ENCODE data around the gene COPB1. TPM values are rescaled to one million over a fixed set of nuclear protein-coding genes. Genes with fewer than 3 reads are reported as not detected.

COPB1 gene
- total RNA-seq, 6 donors from 2014 or later: 56.2 to 139 (median 84.2) TPM

GRCh38 chr11:14446701-14447169, 52.9 kb downstream of the COPB1 start:
- DNase-seq (no peak), ATAC-seq (ENCODE audit: low FRiP score in 2 of 2) (no peak)
- no peak overlapping the region for H3K4me3 ChIP-seq
- TF ChIP-seq CTCF (IDR thresholded peaks at IDR 0.05): no peak
- no peak for TF ChIP-seq EP300 (IDR thresholded peaks at IDR 0.05)
- no peak for TF ChIP-seq POLR2AphosphoS5 (IDR thresholded peaks at IDR 0.05)
- H3K27me3 ChIP-seq: no peaks in the 10 kb centered on the region
- peaks cover 0 to 3% (median 0%) of the 10 kb centered on the region in 4 donors for H3K36me3 ChIP-seq
- H3K9me3 ChIP-seq: no peaks in the 10 kb centered on the region
- no peak overlapping the region for H3K27ac ChIP-seq
- H3K4me1 ChIP-seq: peaks cover 6 to 12% (median 9%) of the 10 kb centered on the region in 4 donors

- H3K4me3 ChIP-seq: no peak overlapping the region
- no peaks in the 10 kb centered on the region for H3K36me3 ChIP-seq
- H3K27ac ChIP-seq: no peak overlapping the region
- 88 to 90% methylated on average over 2 of the region's 2 CpGs for WGBS, 2 donors
- no peak for DNase-seq
- peaks cover 6 to 12% (median 9%) of the 10 kb centered on the region in 4 donors for H3K4me1 ChIP-seq
- no peak for TF ChIP-seq POLR2A (IDR thresholded peaks at IDR 0.05)
- no peak for TF ChIP-seq EP300 (IDR thresholded peaks at IDR 0.05)
- TF ChIP-seq CTCF (IDR thresholded peaks at IDR 0.05): no peak
- TF ChIP-seq POLR2AphosphoS5 (IDR thresholded peaks at IDR 0.05): no peak
- peak in 1 of 2 donors; percentile 18 for ATAC-seq (ENCODE audit: low FRiP score in 2 of 2)
- no peaks in the 10 kb centered on the region for H3K27me3 ChIP-seq
- H3K9me3 ChIP-seq: no peaks in the 10 kb centered on the region
Observed at GRCh38 chr11:14445542-14446530, 53.8 kb downstream of the COPB1 start.

DNA sequence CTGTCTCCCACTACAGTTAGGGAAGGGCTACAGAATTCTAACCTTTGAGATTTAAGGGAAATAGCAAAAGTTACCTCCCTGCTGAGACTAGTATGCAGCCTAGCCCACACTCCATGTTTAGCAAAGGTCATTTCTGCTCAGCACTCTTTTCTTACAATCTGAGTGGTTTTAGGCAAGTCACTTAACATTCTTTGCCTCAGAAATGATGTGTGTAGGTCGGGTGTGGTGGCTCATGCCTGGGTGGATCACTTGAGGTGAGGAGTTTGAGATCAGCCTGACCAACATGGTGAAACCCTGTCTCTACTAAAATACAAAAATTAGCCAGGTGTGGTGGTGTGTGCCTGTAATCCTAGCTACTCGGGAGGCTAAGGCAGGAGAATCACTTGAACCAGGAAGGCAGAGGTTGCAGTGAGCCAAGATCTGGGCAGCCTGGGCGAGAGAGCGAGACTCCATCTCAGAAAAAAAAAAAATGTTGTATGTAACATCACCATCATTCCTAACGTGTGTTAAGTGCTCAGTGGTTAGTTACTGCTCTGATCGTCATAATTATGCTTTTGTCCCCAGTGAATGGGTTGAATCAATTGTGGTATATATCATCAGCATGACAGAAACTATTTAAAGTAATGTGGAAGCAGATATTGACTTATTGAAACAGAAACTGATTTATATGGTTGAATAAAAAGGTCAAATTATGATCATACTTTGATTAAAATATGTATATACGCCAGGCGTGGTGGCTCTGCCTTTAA, 55.0 kb downstream of the COPB1 start:
- Histone ChIP-seq H3K4me3 (no peak overlapping the region), H3K4me1 (peaks cover 6 to 12% (median 9%) of the 10 kb centered on the region in 4 donors), H3K9me3 (no peaks in the 10 kb centered on the region), H3K27me3 (no peaks in the 10 kb centered on the region), H3K27ac (no peak overlapping the region), H3K36me3 (no peaks in the 10 kb centered on the region)
- 92 to 93% methylated on average over 8 of the region's 8 CpGs for WGBS, 2 donors
- no peak for TF ChIP-seq EP300 (IDR thresholded peaks at IDR 0.05)
- TF ChIP-seq CTCF (IDR thresholded peaks at IDR 0.05): no peak
- TF ChIP-seq POLR2AphosphoS5 (IDR thresholded peaks at IDR 0.05): no peak
- TF ChIP-seq POLR2A (IDR thresholded peaks at IDR 0.05): no peak
- ATAC-seq (ENCODE audit: low FRiP score in 2 of 2): no peak
- no peak for DNase-seq

DNA sequence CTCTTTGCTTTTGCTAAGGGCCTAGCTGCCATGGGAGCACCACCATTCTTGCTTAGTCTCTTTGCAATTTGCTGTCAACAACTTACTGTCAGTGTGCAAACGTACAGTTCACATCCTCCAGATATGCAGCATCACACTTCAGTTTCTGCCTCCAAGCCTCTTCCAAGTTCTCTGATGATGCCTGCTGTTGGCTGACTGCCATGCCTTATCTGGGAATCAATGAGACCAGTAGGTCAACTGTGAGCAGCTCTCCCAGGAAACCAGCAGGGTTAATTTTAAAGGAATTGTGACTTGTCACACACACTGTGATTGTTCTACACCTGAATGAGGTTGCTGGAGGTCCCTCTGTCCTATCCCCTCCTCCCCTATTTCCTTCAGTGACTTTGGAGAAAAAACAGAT, 56.0 kb downstream of the COPB1 start:
- H3K9me3 ChIP-seq: no peaks in the 10 kb centered on the region
- DNase-seq (no peak), ATAC-seq (ENCODE audit: low FRiP score in 2 of 2) (no peak)
- 44 to 50% methylated on average over 1 of the region's 1 CpG for WGBS, 2 donors
- peaks cover 1 to 10% (median 5%) of the 10 kb centered on the region in 4 donors for H3K4me1 ChIP-seq
- H3K27ac ChIP-seq: no peak overlapping the region
- H3K36me3 ChIP-seq: no peaks in the 10 kb centered on the region
- TF ChIP-seq EP300 (IDR thresholded peaks at IDR 0.05): no peak
- no peak for TF ChIP-seq CTCF (IDR thresholded peaks at IDR 0.05)
- no peak for TF ChIP-seq POLR2A (IDR thresholded peaks at IDR 0.05)
- no peak for TF ChIP-seq POLR2AphosphoS5 (IDR thresholded peaks at IDR 0.05)
- no peaks in the 10 kb centered on the region for H3K27me3 ChIP-seq
- no peak overlapping the region for H3K4me3 ChIP-seq

Data from upper lobe of left lung (tissue), 6 donors.